Sigmoid colon (tissue), 4 donors: ENCODE measurements around the gene INTS4.

Experiments
- CTCF ChIP-seq, 4 experiments: fragments of 450-650 bp in 3 of 4; fragments of 200-600 bp in 1 of 4; IDR thresholded peaks; one replicate each; pipeline ENCODE4 v1.5.1; 2016 to 2019; ENCODE audit warnings: antibody characterized with exemption in 4 of 4, mild to moderate bottlenecking in 3 of 4, moderate library complexity in 2 of 4
- POLR2A ChIP-seq, 2 donors: fragments of 450-650 bp; IDR thresholded peaks; one replicate each; pipeline ENCODE4 v1.6.1; 2016; ENCODE audit warnings: antibody characterized with exemption in 2 of 2, mild to moderate bottlenecking in 2 of 2, moderate library complexity in 2 of 2
- POLR2AphosphoS5 ChIP-seq, 4 donors: sonication (generic); formaldehyde crosslinking; IDR thresholded peaks; one replicate each; pipeline ENCODE4 v1.6.1; 2017; ENCODE audit warnings: antibody characterized with exemption in 4 of 4

DNA sequence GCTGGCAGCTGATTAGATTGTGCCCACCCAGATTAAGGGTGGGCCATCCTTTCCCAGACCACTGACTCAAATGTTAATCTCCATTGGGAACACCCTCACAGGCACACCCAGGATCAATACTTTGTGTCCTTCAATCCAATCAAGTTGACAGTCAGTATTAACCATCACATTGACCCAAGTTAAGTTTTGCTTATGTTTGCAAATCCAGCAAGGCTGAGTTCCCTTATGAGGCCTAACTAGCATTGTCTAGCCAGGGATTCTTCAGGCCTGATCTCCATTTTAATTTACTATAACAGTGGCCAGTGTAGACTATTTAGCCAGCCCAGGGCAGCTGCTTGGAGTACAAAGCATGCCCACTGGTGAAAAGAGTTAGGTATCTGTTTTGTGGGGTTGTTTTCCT is 30.9 kb upstream of the INTS4 start:
- TF ChIP-seq CTCF (IDR thresholded peaks at IDR 0.05) (no peak), POLR2AphosphoS5 (IDR thresholded peaks at IDR 0.05) (no peak), POLR2A (IDR thresholded peaks at IDR 0.05) (no peak)
